Ishikawa (cell line): Measurements from ENCODE around the gene MRGPRD.

ENCODE experiments used
- CEBPB ChIP-seq: IDR thresholded peaks from 2 replicates; pipeline ENCODE4 v1.6.1; 2012
- FOXM1 ChIP-seq: IDR thresholded peaks from 2 replicates; pipeline ENCODE4 v1.6.1; 2012; ENCODE audit warnings: low read depth, borderline replicate concordance
- NFIC ChIP-seq: IDR thresholded peaks from 2 replicates; pipeline ENCODE4 v1.6.1; 2012
- TF ChIP-seq, protein P1 (sequence below): IDR thresholded peaks from 2 replicates; pipeline ENCODE4 v1.6.1; 2012
- TF ChIP-seq, protein P2 (sequence below): IDR thresholded peaks from 2 replicates; pipeline ENCODE4 v1.6.1; 2012; ENCODE audit warnings: low read depth, mild to moderate bottlenecking
- TF ChIP-seq, protein P3 (sequence below): IDR thresholded peaks from 2 replicates; pipeline ENCODE4 v1.6.1; 2012

DNA sequence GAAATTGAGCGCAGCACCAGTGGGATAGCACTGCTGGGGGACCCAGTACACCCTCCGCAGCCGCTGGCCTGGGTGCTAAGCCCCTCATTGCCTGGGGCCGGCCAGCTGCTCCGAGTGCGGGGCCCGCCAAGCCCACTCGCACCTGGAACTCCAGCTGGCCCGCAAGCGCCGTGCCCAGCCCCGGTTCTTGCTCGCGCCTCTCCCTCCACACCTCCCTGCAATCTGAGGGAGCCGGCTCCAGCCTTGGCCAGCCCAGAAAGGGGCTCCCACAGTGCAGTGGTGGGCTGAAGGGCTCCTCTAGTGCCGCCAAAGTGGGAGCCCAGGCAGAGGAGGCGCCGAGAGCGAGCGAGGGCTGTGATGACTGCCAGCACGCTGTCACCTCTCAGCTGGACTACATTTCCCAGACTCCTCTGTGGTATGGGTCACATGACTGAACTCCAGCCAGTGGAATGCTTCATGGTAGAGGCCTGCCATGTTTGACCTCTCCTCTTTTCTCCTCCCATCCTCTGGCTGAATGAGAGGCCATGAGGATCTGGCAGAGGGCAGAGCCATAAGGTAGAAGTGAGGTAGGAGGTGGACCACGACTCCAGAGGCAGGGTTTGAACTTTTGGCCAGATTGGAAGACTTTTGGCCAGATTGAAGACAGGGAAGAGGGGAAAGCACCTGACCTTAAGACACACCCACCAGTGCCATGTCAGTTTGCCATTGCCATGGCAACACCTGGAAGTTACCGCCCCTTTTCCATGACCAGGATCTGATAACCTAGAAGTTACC is 6.2 kb downstream of the MRGPRD start:
- TF ChIP-seq CEBPB (no peak), NFIC (no peak), FOXM1 (no peak)
- TF ChIP-seq, protein P1, sequence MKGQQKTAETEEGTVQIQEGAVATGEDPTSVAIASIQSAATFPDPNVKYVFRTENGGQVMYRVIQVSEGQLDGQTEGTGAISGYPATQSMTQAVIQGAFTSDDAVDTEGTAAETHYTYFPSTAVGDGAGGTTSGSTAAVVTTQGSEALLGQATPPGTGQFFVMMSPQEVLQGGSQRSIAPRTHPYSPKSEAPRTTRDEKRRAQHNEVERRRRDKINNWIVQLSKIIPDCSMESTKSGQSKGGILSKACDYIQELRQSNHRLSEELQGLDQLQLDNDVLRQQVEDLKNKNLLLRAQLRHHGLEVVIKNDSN = peak; percentile 96
- TF ChIP-seq, protein P2, sequence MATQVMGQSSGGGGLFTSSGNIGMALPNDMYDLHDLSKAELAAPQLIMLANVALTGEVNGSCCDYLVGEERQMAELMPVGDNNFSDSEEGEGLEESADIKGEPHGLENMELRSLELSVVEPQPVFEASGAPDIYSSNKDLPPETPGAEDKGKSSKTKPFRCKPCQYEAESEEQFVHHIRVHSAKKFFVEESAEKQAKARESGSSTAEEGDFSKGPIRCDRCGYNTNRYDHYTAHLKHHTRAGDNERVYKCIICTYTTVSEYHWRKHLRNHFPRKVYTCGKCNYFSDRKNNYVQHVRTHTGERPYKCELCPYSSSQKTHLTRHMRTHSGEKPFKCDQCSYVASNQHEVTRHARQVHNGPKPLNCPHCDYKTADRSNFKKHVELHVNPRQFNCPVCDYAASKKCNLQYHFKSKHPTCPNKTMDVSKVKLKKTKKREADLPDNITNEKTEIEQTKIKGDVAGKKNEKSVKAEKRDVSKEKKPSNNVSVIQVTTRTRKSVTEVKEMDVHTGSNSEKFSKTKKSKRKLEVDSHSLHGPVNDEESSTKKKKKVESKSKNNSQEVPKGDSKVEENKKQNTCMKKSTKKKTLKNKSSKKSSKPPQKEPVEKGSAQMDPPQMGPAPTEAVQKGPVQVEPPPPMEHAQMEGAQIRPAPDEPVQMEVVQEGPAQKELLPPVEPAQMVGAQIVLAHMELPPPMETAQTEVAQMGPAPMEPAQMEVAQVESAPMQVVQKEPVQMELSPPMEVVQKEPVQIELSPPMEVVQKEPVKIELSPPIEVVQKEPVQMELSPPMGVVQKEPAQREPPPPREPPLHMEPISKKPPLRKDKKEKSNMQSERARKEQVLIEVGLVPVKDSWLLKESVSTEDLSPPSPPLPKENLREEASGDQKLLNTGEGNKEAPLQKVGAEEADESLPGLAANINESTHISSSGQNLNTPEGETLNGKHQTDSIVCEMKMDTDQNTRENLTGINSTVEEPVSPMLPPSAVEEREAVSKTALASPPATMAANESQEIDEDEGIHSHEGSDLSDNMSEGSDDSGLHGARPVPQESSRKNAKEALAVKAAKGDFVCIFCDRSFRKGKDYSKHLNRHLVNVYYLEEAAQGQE = no peak
- TF ChIP-seq, protein P3, sequence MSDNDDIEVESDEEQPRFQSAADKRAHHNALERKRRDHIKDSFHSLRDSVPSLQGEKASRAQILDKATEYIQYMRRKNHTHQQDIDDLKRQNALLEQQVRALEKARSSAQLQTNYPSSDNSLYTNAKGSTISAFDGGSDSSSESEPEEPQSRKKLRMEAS = no peak
